H1 (cell line): ENCODE results near the gene C11orf54. TPM values are rescaled to one million over a fixed set of nuclear protein-coding genes. Genes with fewer than 3 reads are reported as not detected.

ENCODE experiments used
- E2F6 ChIP-seq: IDR thresholded peaks from 2 replicates; pipeline ENCODE4 v1.6.1; 2012; ENCODE audit warnings: inconsistent platforms
- MAFK ChIP-seq: IDR thresholded peaks from 2 replicates; pipeline ENCODE4 v1.6.1; 2012; ENCODE audit warnings: low read depth, mild to moderate bottlenecking, improper control_type of control experiment, low read length
- NRF1 ChIP-seq: IDR thresholded peaks from 2 replicates; pipeline ENCODE4 v1.6.1; 2011; ENCODE audit warnings: mild to moderate bottlenecking, low read depth, low read length, improper control_type of control experiment
- RBBP5 ChIP-seq: IDR thresholded peaks from 2 replicates; pipeline ENCODE4 v1.7.1; 2012; ENCODE audit warnings: low read depth, mild to moderate bottlenecking, inconsistent platforms, low read length, moderate library complexity, borderline replicate concordance
- SAP30 ChIP-seq: fragments of 300-600 bp; sonication (generic); IDR thresholded peaks from 2 replicates; pipeline ENCODE4 v1.7.1; 2012; ENCODE audit warnings: low read length, moderate library complexity, mild to moderate bottlenecking, inconsistent platforms; ENCODE audit not compliant: insufficient read depth, insufficient replicate concordance
- SP1 ChIP-seq: IDR thresholded peaks from 2 replicates; pipeline ENCODE4 v1.6.1; 2011; ENCODE audit warnings: low read depth, low read length
- SP4 ChIP-seq: IDR thresholded peaks from 2 replicates; pipeline ENCODE4 v1.6.1; 2012; ENCODE audit warnings: low read length, inconsistent platforms
- SRF ChIP-seq: IDR thresholded peaks from 2 replicates; pipeline ENCODE4 v1.6.1; 2011; ENCODE audit warnings: mild to moderate bottlenecking, low read depth, low read length, moderate library complexity
- TAF1 ChIP-seq: IDR thresholded peaks from 2 replicates; pipeline ENCODE4 v1.6.1; 2011; ENCODE audit warnings: mild to moderate bottlenecking, low read depth, low read length
- TEAD4 ChIP-seq: IDR thresholded peaks from 2 replicates; pipeline ENCODE4 v1.6.1; 2012; ENCODE audit warnings: low read depth, low read length, inconsistent platforms, mixed read lengths
- YY1 ChIP-seq: IDR thresholded peaks from 2 replicates; pipeline ENCODE4 v1.6.1; 2011; ENCODE audit warnings: low read depth, mild to moderate bottlenecking, low read length
- ZNF274 ChIP-seq: IDR thresholded peaks from 2 replicates; pipeline ENCODE4 v1.7.0; 2012; ENCODE audit warnings: low read length, borderline replicate concordance; ENCODE audit errors: extremely low read depth
- polyA plus RNA-seq, 7 experiments: library from polyadenylated mRNA; depleted of rRNA in 3 of 7; stranded (reverse) in 5 of 7; unstranded in 2 of 7; fragments of >200 nt in 5 of 7; fragments of 200-250 nt in 2 of 7; gene quantifications; 1 replicate in 5 of 7; 2 replicates in 1 of 7; 4 replicates in 1 of 7; pipeline versions ENCODE4 v1.2.1 to v1.2.3, GENCODE V29; 2011 to 2013; ENCODE audit warnings: missing spikeins in 2 of 7, mixed read lengths in 2 of 7
- total RNA-seq: library from RNA; stranded (reverse); fragmentation: NEBNext Ultra II Directional; extraction: Animal tissue kit (Norgen Biotek cat#: 25700); gene quantifications from 2 replicates; pipeline ENCODE4 v1.2.1, GENCODE V29; 2021

The C11orf54 gene
- total and polyA plus RNA-seq, 2 of the 8 experiments (the other 6 are each of a cell fraction or from before 2014, with no cell fraction given): 14.7 to 24.5 TPM

- no peak for TF ChIP-seq ZNF274
- no peak for TF ChIP-seq RBBP5
- TF ChIP-seq SRF: no peak
- TF ChIP-seq SP1: no peak
- TF ChIP-seq MAFK: no peak
- no peak for TF ChIP-seq TAF1
- TF ChIP-seq TEAD4: no peak
- TF ChIP-seq SAP30: no peak
- no peak for TF ChIP-seq SP4
- TF ChIP-seq NRF1: no peak
- TF ChIP-seq YY1: no peak
- TF ChIP-seq E2F6: no peak
These were observed 50.0 kb downstream of the C11orf54 start (continued) for GRCh38 chr11:93791493-93791892.
